Astrocyte of the hippocampus (primary cell): ENCODE measurements around the gene GRAMD4.

Experiments
- DNase-seq: peaks from one replicate; pipeline ENCODE4 v3.0.0; 2011; ENCODE audit warnings: low read depth, low spot score

The GRAMD4 gene

DNA sequence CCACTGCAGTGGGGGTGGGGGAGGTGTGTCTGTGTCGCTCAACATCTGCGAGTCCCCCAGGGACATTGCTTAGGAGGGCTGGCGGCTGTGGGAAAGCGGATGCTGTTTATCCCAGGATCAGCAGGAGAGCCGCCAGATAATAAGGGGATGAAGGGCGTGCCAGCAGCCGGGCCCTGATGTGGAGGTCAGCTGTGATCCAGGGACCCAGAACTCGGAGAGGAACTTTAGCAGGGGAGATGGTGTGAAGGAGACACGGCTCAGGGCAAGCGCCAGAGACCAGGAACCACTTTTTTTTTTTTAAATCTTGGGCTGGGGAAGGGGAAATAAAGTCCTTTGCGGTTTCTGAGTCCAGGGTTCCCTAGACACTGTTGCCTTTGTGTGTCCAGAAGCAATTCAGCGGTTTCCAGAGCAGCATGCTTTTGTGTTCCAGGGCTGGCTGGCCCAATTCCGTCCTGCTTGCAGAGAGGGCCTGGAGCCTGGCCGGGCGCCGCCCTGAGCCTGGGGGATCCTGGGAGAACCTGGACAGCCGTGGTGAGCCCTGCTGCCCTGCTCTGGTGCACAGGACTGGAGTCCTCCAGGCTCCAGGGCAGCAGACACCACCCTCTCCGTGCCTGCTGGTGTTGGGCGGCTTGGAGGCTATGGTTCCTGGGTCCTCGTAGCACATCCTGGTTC is at the start of gene GRAMD4:
Gene GRAMD4 (plus strand): TSS at position 557 of the 672 bp plus-strand sequence. CDS start 6,414 bp downstream, outside the sequence.
- DNase-seq = peak; percentile 88

GRCh38 chr22:46571642-46572250 is 48.4 kb upstream of the GRAMD4 start:
- DNase-seq = no peak

- no peak for DNase-seq
These were observed 47.0 kb upstream of the GRAMD4 start for GRCh38 chr22:46572911-46573780.

DNA sequence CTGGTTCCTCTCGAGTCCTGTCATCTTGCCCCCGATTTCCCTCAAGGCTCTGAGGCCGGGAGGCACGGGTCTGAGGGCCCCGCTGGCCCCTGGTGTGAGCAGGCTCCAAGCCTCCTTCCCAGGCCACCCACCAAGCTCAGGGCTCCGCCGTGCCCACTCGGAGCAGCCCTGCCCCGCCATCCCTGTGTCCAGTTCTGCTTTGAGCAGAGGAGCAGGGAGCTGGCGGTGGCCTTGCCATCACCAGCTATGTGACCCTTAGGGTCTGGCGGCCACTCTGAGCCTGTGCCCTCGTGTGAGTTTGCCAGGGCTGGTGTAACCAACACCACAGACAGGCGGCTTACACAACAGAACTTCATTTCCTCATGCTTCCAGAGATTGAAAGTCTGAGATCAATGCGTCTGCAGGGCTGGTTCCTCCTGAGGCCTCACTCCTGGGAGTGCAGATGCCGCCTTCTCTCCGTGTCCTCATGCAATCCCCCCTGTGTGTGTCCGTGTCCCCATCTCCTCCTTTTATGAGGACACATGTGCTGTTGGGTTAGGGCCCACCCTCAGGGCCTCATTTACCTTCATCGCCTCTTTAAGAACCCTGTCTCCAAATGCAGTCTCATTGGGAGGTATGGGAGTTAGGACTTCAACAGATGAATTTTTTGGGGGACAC is 46.3 kb upstream of the GRAMD4 start:
- no peak for DNase-seq

DNA sequence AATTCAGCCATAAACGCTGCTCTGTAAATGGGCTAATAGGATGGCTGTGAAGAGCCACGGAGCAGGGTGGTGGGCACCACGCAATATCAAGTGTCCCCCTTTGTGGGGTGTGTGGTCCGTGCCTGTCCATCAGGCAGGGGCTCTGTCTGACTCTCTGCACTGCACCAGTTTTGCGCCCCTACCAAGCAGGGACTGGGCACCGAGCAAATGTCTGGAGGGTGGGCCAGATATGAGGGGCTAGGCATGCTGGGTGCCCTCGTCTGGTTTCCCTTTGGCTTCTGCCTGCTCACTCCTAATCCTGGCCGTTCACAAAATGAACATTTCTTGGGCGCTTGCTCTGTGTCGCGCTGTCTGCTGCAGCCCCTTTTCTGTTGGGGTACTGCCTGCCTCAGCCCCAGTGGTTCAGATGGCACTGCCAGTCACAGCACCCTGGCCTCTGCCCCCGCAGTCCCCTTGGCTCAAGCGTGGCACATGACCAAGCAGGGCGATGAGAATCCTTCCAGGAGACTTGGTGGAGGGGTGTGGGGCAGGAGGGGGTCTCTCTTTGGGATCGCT is 45.7 kb upstream of the GRAMD4 start:
- no peak for DNase-seq

- no peak for DNase-seq
These were observed 44.9 kb upstream of the GRAMD4 start for GRCh38 chr22:46574993-46575910.

DNA sequence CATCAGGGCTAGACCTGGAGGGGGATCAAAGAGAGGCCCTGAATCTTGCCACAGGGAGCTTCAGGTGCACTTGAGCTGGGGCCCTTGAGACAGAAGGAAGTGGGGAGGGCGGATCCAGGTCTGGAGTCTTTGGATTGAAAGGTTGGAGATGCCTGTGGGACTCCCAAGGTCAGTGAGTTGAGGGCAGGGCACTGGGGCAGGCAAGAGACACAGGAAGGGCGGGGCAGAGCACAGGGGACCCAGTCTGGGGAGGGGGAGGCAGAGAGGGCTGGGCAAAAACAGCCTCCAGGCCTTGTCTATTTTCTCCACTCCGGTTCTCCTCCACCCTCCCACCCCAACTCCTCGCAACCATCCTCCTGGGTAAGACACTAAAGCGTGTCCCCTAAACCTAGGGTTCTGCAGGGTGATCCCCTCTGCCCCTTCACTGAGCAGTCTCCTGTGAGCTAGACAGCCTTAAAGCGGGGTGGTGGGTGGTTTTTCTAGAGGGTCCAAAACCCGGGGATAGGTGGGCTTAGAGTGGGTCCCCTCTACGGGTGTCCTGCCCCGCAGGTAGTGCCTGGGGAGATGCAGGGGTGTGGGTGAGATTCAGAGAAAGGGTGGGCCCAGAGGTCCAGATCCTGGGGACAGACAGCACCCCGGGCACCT is 44.2 kb upstream of the GRAMD4 start:
- no peak for DNase-seq

DNA sequence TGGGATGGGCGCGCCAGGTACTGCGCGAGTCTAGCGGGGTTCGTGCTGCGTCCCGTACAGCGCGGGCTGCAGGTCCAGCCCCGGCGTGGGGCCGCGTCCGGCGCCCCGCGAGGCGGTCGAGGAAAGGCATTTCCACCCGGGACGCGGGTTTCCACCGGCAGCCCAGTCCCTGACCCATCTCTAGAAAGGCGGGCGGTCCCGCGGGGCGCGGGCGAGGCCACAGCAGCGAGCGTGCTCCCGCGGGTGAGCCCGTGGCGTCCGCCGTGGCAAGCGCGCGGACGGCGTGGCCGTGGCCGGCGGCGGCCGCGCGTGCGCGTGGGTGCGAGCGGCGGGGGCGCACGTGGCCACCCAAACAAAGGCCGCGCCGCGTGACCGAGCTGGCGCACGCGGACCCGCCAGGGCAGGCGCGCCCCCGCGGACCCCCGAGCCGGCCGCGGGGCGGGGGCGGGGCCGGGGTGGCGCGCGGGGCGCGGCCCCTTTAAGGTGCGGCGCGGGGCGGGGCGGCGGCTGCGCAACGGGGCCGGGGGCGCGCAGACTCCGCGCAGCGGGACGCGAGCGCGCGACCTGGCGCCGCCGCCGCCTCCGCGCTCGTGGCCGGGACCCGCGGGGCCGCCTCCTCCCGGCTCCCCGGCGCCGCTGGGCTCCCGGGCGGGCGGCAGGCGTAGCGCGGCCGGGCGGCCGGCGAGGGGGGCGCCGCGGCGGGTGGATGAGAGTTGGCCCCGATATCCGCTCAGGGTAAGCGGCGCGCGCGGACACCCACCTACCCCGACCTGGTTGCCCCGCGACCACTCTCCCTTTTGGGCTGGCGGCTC is 43.4 kb upstream of the GRAMD4 start:
- DNase-seq = peak; percentile 83

DNA sequence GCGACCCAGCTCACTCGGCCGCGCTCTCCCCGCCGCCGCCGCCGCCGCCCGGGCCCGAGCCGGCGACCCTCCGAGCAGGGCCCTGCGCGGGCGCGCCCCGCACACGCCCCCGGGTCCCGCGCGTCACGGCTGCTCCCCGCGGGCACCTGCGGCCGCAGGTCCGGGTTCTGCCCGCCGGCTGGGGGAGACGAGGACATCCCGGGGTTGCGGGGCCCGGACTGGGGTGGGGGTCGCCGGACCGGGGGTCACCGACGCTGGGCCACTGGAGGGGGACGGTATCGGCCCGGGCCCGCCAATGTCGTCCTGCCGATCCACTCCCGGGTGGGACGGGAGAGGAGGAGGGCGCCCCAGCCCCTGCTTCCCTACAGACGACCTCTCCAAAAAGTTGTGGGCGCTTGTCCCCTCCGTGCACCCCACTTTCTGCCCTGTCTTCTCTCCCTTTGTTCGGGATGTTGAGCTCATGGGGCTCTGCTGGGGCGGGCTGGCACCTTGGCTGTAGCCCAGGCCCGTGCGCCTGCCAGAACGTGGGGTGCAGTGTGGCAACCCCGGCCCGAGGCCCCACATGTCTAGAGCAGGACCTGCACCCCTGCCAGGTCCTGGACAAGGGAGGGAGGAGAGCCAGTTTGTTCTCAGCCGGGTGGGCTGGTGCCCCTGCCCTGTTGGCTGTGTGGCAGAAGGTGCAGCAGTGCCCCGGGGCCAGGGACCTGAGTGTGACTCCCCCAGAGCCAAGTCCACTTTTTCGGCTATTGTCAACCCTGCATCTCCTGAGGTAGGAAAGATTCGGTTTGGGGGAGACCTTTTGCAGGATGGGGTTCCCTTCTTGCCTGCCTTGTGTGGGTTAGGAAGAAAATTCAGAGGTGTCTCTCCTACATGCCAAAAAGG is 42.6 kb upstream of the GRAMD4 start:
- no peak for DNase-seq

DNA sequence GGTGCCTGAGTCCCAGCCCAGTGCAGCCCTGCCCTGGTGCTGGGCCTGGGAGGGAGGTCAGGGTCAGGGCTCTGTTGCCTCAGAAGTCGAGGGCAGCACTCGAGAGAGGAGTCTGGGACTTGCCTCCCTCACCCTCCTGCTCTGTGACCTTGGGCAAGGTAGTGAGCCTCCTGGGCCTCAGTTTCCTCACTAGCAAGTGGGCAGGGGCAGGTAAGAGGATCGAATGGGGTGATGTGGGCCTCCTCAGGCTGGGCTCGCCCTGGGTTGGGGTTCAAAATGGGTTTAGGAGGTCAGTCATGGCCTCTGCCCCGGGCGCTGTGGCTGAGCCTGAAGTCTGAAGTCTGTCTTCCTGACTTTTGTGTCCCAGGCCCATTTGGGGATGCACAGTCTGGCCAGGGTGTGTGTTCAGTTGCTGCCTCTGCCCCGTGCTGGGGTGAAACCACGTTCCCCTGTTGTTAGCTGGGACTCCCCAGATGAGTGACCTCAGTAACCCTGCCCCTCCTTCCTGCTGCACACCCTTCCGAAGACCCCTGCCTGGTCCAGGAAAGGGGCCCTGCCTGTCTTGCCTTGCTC is 41.8 kb upstream of the GRAMD4 start:
- no peak for DNase-seq

DNA sequence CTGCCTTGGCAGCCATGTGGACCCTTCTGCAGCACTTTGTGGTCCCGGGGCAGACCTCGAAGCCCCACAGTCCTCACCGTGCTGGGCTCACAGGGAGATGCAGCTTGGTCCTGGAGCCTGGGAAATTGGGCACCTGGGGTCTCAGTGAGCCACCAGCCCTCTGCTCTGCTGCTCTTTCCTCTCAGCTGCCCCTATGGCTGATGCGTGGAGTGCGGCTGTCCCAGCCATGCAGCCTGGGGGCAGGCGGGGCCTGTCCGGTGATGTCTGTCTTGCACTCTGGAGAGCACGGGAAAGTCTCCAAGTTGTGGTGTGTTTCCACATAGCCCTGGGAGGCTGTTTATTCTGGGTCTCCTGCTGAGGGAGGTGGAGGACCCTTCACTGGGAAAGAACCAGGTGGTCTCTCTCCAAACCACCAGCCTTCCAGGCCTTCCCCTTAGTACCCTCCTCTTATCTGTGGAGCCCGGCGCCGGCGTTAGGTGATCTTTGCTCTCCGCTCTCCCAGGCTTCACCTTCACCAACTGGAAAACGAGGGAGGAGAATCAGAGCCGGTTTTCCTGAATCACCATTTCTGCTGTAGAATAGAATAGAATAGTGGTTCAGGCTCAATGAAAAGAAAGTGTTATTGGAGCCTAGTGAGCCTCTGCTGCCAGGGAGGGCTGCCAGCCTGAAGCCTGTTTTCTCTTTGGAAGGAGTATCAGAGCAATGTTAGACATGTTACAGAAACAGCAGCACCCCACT is 41.2 kb upstream of the GRAMD4 start:
- DNase-seq = peak; percentile 77

DNA sequence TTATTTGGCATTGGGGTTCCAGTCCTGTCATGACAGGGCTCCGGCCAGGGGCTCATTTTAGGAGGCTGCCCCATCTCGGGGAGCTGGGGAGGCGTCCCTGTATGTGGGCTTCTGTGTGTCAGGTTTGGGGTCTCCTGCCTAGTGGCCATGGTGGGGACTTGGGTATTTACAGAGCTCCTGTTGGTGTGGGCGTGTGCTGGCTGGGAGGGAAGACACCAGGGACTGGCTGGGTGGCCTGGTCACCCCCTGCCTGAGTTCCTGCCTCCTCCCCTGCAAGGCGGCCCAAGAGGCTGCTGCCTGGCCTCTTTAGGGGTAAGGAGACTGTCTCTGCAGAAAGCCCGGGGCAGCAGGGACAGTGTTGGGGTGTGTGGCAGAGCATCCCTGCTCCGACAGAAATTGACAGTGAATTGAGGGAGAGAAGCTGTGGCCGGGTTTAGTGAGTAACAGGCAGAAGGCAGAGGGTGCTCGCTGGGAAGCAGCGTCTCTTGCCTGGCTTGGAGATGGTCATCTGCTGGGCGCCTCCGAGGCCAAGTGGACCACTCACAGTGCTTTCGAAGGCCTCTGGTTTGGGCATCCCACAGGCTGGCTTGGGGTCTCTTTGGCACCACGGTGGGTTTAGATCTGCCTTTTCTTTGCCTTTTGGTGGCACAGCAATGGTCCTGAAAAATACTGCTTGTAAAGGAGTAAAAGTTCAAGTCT is 40.3 kb upstream of the GRAMD4 start:
- no peak for DNase-seq

- DNase-seq = no peak
These were observed 39.1 kb upstream of the GRAMD4 start for GRCh38 chr22:46580940-46581537.

- DNase-seq = no peak
These were observed 38.5 kb upstream of the GRAMD4 start for GRCh38 chr22:46581538-46582244.

- no peak for DNase-seq
These were observed 37.8 kb upstream of the GRAMD4 start for GRCh38 chr22:46582281-46582933.
